Muscle layer of duodenum (tissue), 2 donors: ENCODE data around the gene TANC1.

Source experiments
- H3K27ac ChIP-seq: one replicate; pipeline ENCODE4 v1.7.0; 2013; ENCODE audit warnings: mild to moderate bottlenecking, low read length
- H3K27me3 ChIP-seq: one replicate; pipeline ENCODE4 v1.7.0; 2013; ENCODE audit warnings: low read depth, mild to moderate bottlenecking, control low read depth, low read length
- H3K36me3 ChIP-seq, 2 donors: one replicate each; pipeline ENCODE4 v1.7.0; 2013; ENCODE audit warnings: low read length in 2 of 2, control low read depth in 1 of 2, mild to moderate bottlenecking in 1 of 2; ENCODE audit not compliant: insufficient read depth in 2 of 2, control insufficient read depth in 1 of 2
- H3K4me1 ChIP-seq, 2 donors: one replicate each; pipeline ENCODE4 v1.7.0; 2013; ENCODE audit warnings: low read length in 2 of 2, mild to moderate bottlenecking in 2 of 2, control low read depth in 1 of 2, moderate library complexity in 1 of 2; ENCODE audit not compliant: insufficient read depth in 2 of 2, control insufficient read depth in 1 of 2
- H3K4me3 ChIP-seq, 2 donors: one replicate each; pipeline ENCODE4 v1.7.0; 2013; ENCODE audit warnings: low read length in 2 of 2, low read depth in 1 of 2, mild to moderate bottlenecking in 1 of 2
- H3K9me3 ChIP-seq, 2 donors: one replicate each; pipeline ENCODE4 v1.7.0; 2013; ENCODE audit warnings: low read length in 2 of 2, control low read depth in 1 of 2, mild to moderate bottlenecking in 1 of 2; ENCODE audit not compliant: control insufficient read depth in 1 of 2
- donor health status: healthy.

TANC1 gene

DNA sequence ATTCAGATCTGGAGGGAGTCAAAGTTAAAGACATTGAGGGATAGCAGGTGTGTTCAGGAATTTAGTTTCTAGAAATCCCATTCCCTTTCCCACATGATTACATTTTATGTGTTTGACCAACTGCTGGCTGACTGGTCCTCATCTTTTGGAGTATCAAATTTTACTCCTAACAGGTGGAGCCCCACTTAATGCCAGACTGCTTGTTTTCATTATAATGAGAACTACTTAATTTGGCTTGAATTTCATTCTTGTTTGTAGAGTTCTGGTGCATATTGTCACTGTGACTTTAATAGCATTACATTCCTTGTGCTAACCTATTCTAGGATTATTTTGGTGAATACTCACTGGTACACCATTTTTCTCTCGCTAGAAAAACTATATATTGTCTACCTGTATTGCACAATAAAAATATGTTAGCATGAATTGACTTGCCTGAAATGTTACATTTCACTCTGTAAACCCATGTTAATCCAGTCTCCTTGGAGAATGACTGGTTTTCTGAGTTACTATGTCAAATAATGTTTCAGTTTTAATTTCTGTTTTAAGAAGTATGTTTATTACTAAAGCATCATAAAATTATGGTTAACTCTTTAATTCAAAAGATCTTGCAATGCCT, 98.2 kb downstream of the TANC1 start:
- Histone ChIP-seq H3K27ac (no peak overlapping the region), H3K9me3 (no peaks in the 10 kb centered on the region), H3K36me3 (no peaks in the 10 kb centered on the region), H3K4me1 (peaks cover 0 to 41% of the 10 kb centered on the region in 2 donors), H3K27me3 (no peaks in the 10 kb centered on the region), H3K4me3 (no peak overlapping the region)

GRCh38 chr2:159067971-159068370, 99.5 kb downstream of the TANC1 start:
- H3K9me3 ChIP-seq: no peaks in the 10 kb centered on the region
- no peaks in the 10 kb centered on the region for H3K27me3 ChIP-seq
- no peak overlapping the region for H3K4me3 ChIP-seq
- peaks cover 0 to 48% of the 10 kb centered on the region in 2 donors for H3K4me1 ChIP-seq
- H3K36me3 ChIP-seq: peaks cover 0 to 6% of the 10 kb centered on the region in 2 donors
- H3K27ac ChIP-seq: no peak overlapping the region

- peaks cover 0 to 6% of the 10 kb centered on the region in 2 donors for H3K36me3 ChIP-seq
- no peaks in the 10 kb centered on the region for H3K27me3 ChIP-seq
- no peak overlapping the region for H3K4me3 ChIP-seq
- H3K27ac ChIP-seq: no peak overlapping the region
- no peaks in the 10 kb centered on the region for H3K9me3 ChIP-seq
- peaks cover 0 to 47% of the 10 kb centered on the region in 2 donors for H3K4me1 ChIP-seq
These were observed 100.8 kb downstream of the TANC1 start for GRCh38 chr2:159069229-159069628.

GRCh38 chr2:159070235-159070634, 101.8 kb downstream of the TANC1 start:
- H3K4me1 ChIP-seq: peaks cover 0 to 42% of the 10 kb centered on the region in 2 donors
- H3K27ac ChIP-seq: no peak overlapping the region
- no peaks in the 10 kb centered on the region for H3K27me3 ChIP-seq
- no peaks in the 10 kb centered on the region for H3K9me3 ChIP-seq
- no peak overlapping the region for H3K4me3 ChIP-seq
- H3K36me3 ChIP-seq: peaks cover 0 to 6% of the 10 kb centered on the region in 2 donors

DNA sequence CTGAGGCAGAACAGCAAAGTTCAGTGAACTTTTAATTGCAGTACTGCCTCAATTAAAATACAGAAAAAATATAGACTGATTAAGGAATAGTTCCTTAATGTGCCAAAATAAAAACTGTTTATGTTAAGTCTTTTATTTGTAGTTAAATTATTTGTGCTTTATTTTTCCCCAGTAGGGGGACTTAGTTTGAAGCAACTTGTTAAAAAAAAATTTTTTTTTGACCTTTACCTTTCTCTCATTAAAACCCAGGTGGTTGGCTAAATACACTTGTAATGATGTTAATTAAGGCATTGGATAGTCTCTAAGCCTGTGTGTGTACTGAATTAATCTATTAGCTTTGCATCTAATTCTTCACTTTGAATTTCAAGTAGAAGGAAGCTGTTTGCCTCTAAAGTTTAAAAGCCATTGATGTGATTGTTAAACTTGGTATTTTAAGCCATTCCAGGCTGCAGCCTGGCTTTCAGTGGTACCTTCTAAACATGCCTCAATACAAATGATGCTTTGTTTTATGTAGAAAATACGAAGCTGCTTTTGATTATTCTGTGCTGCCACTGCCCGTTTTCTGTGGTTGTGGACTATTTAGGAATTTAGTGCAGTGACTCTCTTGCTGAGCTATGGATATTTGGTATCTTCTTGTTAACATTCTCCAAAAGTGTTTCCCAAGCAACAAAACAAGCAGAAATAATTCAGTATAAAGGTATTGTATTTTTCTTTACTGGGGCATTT, 102.9 kb downstream of the TANC1 start:
- Histone ChIP-seq H3K27ac (no peak overlapping the region), H3K27me3 (no peaks in the 10 kb centered on the region), H3K36me3 (peaks cover 0 to 6% of the 10 kb centered on the region in 2 donors), H3K4me1 (peaks cover 0 to 45% of the 10 kb centered on the region in 2 donors), H3K4me3 (no peak overlapping the region), H3K9me3 (no peaks in the 10 kb centered on the region)

DNA sequence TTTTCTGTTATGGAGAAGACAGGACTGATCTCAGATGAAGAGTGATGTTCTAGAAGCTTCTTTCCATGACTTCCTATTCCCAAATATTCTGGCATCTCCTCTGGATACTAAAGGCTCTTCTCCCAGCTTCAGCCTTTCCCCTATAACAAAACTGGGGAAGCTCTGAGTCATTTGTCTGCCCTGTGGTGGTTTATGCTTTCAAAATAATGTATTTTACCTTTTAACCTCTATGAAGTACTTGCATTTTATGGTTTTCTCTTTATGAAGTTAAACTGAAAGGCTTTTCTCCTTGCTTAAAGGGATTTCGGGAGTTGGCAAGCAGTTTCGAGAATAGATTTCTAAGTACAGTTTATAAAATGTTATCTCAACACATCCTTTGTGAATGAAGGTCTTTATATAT, 104.4 kb downstream of the TANC1 start:
- peaks cover 0 to 46% of the 10 kb centered on the region in 2 donors for H3K4me1 ChIP-seq
- no peak overlapping the region for H3K4me3 ChIP-seq
- peak overlapping the region; percentile 28 for H3K27ac ChIP-seq
- H3K27me3 ChIP-seq: no peaks in the 10 kb centered on the region
- H3K36me3 ChIP-seq: peaks cover 0 to 6% of the 10 kb centered on the region in 2 donors
- no peaks in the 10 kb centered on the region for H3K9me3 ChIP-seq

GRCh38 chr2:159073256-159073655, 104.8 kb downstream of the TANC1 start:
- Histone ChIP-seq H3K27me3 (no peaks in the 10 kb centered on the region), H3K27ac (peak overlapping the region; percentile 28), H3K9me3 (no peaks in the 10 kb centered on the region), H3K4me1 (peaks cover 0 to 46% of the 10 kb centered on the region in 2 donors), H3K36me3 (peaks cover 0 to 6% of the 10 kb centered on the region in 2 donors), H3K4me3 (no peak overlapping the region)

DNA sequence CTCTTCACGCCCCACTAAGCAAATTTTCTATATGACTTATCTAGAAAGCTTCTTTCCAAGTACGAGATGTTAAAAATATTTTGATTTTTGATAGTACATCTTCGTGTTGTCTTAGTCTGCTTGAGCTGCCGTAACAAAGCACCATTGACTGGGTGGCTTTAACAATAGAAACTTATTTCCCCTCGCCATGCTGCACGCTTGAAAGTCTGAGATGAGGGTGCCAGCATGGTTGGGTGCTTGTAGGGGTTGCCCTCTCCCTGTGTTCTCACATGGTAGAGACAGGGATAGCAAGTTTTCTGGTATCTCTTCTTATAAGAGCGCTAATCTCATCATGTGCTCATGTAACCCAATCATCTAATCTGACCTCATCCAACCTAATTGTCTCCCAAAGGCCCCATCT, 106.2 kb downstream of the TANC1 start:
- Histone ChIP-seq H3K9me3 (no peaks in the 10 kb centered on the region), H3K4me3 (no peak overlapping the region), H3K27ac (no peak overlapping the region), H3K36me3 (peaks cover 0 to 6% of the 10 kb centered on the region in 2 donors), H3K27me3 (no peaks in the 10 kb centered on the region), H3K4me1 (peaks cover 0 to 36% of the 10 kb centered on the region in 2 donors)

GRCh38 chr2:159075727-159076126, 107.3 kb downstream of the TANC1 start:
- Histone ChIP-seq H3K4me3 (no peak overlapping the region), H3K27me3 (no peaks in the 10 kb centered on the region), H3K9me3 (no peaks in the 10 kb centered on the region), H3K4me1 (peaks cover 0 to 27% of the 10 kb centered on the region in 2 donors), H3K36me3 (peaks cover 0 to 6% of the 10 kb centered on the region in 2 donors), H3K27ac (no peak overlapping the region)

DNA sequence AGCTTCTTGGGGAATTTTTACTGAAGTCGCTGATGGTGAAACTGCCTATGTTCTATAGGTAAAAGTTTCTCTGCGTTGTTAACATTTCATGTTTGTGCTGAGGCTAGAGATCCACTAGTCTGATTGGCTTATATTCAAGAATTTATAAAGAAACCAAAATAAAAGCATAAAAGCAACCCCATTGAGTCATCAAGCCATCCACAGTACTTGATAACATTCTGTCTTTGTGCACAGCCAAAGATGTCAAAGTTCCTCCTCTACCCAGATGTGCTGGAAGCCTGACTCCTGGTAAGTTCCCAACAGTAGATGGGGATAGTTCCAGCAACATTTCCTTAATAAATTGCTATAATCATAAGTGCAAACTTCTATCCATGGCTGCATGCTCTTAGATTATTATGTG, 107.8 kb downstream of the TANC1 start:
- peaks cover 0 to 6% of the 10 kb centered on the region in 2 donors for H3K36me3 ChIP-seq
- H3K27ac ChIP-seq: no peak overlapping the region
- H3K4me3 ChIP-seq: no peak overlapping the region
- no peaks in the 10 kb centered on the region for H3K27me3 ChIP-seq
- no peaks in the 10 kb centered on the region for H3K9me3 ChIP-seq
- H3K4me1 ChIP-seq: peaks cover 0 to 22% of the 10 kb centered on the region in 2 donors

- Histone ChIP-seq H3K9me3 (no peaks in the 10 kb centered on the region), H3K4me3 (no peak overlapping the region), H3K4me1 (peaks cover 0 to 17% of the 10 kb centered on the region in 2 donors), H3K27ac (no peak overlapping the region), H3K27me3 (no peaks in the 10 kb centered on the region), H3K36me3 (no peaks in the 10 kb centered on the region)
These were observed 109.4 kb downstream of the TANC1 start for GRCh38 chr2:159077869-159078268.
